NCI-H2107 (cell line): ENCODE data around the gene THAP3.
"Not testable (repeated sequence)": the region's sequence is repeated elsewhere in the genome, so short reads cannot be mapped to it uniquely, and the experiment has no call there.

ENCODE experiments used
- DNase-seq: peaks from one replicate; lab custom pipeline; 2025; lab: John Stamatoyannopoulos, UW

The THAP3 gene

DNA sequence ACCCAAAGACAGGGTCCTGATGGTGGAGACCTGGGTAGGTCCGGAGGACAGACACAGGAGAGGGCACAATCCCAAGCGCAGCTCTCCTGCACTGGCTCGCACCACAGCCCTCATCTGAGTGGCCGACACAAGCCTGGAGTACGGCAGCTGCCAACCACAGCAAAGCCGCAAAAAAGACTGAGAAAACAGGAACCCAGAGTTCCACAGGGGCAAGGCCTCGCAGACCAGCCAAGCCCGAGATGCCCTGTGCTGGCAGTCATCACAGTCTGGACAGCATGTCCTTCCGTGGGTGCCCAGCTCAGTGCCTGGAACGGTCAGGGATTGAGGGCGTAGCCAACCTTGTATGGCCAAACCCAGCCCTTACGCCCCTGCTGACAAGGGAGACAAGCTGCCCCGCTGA is 33.4 kb upstream of the THAP3 start:
- no peak for DNase-seq

- no peak for DNase-seq
These were observed 33.0 kb upstream of the THAP3 start for GRCh38 chr1:6591644-6592043.

DNA sequence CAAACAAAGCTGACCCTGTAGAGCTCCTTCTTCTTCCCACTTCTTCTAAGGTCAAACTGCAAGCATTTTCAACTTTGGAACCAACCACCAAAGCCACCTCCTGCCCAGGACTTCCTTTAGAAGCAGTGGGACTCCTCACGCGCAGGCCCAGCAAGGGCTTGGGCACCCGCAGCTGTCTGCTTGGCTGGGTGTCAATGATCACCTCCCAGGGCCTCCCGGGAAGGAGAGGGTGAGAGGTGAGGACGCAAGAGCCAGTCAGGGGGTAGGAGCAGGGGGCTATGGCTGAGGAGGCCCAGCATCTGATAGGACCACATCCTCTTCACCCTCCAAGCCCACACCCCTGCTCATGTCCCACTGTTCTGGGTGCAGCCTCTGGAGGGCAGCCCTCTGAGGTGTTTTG is 32.2 kb upstream of the THAP3 start:
- no peak for DNase-seq

- DNase-seq, result no peak
These were observed 31.6 kb upstream of the THAP3 start for GRCh38 chr1:6592865-6593593.

- no peak for DNase-seq
These were observed 30.9 kb upstream of the THAP3 start for GRCh38 chr1:6593810-6594209.

DNA sequence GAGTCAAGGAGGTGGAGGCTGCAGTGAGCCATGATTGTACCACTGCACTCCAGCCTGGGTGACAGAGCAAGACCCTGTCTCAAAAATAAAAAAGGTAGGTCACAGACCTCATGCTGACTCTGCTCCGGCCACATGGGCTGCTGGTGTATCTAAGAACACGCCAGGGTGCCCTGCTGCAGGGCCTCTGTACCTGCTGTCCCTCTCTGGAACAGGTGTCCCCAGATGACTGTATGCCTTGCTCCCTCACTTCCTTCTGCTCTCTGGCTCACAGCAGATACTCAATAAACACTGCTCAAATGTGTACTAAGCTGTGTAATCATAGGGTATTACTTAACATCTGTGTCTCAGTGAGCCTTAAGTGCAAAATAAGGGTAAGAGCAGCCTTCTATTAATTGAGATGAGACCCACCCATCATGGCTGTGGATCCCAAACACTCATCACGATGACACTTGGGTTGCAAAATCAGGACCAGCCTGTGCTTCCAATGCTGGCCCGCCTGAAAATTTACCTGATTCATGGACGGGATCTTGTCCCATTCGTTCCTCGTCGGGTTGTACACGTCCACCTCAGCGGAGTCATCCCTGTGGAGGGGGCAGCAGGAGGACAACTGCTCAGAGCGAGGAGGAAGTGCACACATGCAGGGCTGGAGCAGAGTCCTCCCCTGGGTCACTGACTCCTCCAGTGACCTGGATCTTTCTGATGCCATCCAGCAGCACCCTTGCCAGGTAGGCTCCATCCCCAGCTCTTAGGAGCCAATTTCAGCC is 29.5 kb upstream of the THAP3 start:
- no peak for DNase-seq

DNA sequence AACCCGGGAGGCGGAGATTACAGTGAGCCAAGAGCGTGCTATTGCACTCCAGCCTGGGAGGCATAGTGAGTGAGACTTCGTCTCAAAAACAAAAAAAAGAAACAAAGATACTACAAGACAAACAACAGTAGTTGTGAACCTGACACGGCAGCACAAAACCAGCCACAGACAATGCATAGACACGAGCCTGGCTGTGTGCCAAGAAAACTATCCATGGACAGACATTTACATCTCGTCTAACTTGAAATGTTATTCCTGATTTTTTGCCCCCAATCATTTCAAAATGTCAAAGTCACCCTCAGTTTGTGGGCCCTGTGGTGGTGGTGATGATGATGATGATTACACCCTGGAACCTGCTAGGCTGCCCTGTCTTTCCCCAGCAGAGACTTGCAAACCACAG is 28.3 kb upstream of the THAP3 start:
- DNase-seq, result no peak

DNA sequence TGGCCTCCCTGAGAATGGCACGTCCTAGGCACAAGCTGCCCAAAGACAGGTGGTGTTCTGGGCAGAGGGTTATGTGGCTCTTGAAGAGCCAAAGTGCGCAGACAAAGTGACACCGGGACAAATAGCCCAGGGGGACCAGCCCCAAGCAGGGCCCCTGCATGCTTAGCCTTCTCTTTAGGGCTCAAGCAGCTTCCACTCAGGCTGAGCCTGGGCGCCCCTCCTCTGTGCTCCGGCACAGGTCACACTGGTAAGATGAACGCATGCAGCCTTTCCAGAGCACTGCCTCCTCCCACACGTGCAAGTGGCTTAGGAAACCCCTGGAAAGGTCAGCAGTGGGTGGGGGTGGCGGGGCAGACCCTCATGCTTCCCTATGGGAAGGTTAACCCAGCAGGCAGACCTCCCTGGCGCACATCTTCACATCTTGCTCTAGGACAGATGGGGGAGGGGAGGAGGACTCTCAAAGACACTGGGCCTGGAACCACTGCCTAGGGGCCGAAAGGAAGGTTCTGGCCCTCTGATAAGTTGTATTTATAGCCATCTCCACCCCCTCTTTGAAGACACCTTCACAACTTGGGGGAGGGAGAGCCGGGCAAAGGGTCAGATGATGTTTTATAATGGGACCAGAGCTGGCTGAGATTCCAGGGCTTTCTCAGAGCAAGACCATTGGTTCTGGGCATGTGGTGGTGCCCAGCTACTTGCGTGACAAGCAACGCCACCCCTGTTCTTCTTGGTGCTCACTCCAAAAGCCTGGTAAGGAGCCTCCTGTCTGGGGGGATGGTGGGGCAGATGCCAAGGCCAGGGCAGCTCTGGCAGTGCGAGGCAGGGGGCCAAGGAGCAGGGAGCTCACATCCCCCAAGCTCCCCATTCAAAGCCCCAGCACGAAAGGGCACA is 27.5 kb upstream of the THAP3 start:
- DNase-seq, result no peak

DNA sequence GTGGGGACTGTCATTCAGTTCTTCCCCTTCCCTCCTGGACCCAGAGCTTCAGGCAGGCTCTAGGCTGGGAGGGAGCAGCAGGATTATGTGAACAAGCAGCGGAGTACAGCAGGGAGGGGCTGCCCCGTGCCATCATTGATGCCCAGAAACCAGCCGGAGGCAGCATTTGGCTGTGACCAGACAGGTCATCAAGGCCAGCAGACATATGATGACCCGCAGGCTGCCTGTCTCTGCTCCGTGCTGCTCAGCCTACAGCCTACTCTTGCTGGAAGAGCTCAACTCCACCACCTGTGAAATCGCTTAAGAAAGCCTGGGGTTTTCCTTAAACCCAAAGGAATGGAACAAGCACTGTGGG is 26.9 kb upstream of the THAP3 start:
- DNase-seq, result no peak

DNA sequence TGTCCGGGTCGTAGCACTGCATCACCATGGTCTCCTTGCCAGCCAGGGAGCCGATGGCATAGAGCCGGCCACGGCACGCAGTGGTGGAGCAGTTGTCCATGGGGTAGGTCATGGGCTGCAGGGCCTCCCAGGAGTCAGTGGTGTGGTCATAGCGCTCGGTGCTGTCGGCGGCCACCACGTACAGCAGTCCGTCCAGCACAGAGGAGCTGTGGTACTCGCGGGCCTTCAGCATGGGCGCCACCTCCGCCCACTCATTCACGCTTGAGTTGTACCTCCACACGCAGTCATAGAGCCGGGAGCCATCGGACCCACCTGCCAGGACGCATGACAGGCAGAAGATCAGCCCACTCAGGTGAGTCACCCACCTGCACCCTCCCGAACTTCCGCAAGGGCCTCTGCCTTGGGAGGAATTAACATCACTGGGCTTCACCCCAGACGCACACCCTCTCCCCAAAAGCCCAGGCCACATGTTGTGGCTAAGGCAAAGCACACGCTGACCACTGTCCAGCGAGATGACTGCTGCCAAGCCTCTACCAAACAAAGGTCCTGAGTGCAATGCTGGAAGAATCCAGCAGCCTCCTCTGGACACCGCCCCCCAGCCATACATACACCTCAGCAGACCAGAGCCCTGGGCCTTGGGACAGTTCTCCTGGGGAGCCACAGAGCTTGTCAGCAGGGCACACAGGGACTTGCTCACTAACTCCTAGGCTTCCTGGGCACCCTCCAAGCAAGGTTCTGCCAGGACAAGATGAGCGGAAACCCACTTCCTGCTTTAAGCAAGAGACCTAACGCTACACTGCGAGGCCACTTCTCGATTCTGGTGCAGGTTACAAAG is 25.3 kb upstream of the THAP3 start:
- no peak for DNase-seq

DNA sequence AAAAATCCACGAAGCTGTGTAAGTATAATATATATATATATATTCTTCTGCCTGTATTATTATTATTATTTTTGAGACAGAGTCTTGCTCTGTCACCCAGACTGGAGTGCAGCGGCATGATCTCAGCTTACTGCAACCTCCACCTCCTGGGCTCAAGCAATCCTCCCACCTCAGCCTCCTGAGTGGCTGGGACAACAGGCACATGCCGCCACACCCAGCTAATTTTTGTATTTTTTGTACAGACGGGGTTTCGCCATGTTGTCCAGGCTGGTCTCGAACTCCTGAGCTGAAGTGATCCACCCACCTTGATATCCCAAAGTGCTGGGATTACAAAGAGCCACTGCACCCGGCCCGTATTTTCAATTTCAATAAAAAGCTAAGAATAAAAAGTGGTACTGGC is 24.7 kb upstream of the THAP3 start:
- DNase-seq, result not testable (repeated sequence)

- no peak for DNase-seq
These were observed 24.1 kb upstream of the THAP3 start for GRCh38 chr1:6600410-6601048.

- DNase-seq, result no peak
These were observed 23.4 kb upstream of the THAP3 start for GRCh38 chr1:6601049-6601922.

DNA sequence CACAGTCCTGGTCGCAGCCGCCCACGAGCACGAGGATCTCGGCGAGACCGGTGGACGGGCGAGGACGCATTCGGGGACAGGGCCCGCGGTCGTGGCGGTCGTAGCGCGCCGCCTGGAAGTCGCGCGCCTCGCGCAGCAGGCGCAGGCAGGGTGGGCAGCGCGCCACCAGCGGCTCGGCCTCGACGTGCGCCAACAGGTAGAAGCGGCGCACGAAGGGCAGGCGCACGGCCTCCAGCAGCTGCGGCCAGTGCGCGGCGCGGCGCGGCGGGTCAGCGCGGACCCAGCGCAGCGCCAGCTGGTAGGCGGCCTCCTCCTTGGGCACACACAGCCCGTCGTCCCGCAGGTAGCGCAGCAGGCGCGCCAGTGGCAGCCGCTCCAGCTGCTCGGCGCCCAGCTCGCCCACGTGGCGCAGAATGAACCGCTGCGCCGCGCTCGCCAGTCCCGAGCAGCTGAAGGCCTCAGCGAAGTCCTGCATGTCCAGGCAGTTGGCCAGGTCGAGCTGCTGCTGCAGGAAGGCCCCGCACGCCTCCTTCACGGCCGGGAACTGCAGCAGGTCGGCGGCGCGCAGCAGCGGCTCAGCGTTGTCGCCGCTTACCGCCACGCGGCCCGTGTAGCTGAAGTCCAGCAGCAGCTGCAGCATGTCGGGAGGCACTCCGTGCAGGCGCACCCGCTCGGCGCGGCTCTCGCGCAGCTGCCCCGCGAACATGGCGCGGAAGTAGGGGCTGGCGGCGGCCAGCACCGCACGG is 22.6 kb upstream of the THAP3 start:
- DNase-seq, result no peak

DNA sequence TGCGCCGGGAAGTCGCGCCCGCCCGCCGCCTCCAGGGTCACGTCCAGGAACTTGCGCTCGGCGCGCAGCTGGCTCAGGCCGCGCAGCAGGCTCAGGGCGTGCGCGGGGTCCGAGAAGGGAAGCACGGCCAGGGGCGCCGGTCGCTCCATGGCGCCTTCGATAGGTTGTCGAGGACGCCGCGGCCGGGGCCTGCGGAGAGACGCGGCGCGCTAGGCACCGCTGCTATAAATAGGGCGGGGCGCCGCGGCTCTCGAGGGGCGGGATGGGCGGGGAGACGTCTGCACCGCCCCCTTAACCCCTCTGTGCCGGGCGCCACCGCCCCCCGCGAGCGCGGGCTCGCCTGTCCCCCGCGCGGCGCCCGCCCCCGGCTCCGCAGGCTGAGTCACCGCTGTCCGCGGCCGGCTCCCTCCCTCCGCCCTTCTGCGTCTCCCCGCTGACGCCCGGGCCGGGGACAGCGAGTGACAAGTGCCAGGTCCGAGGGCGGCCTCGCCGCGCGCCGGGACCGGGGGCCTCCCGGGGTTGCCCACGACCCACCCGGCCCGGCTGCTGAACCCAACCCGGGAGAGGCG is 21.9 kb upstream of the THAP3 start, which contains the start of gene KLHL21:
Gene KLHL21 (minus strand): TSS at position 201 of the 569 bp plus-strand sequence. CDS start 52 bp downstream, at position 149.
- no peak for DNase-seq

DNA sequence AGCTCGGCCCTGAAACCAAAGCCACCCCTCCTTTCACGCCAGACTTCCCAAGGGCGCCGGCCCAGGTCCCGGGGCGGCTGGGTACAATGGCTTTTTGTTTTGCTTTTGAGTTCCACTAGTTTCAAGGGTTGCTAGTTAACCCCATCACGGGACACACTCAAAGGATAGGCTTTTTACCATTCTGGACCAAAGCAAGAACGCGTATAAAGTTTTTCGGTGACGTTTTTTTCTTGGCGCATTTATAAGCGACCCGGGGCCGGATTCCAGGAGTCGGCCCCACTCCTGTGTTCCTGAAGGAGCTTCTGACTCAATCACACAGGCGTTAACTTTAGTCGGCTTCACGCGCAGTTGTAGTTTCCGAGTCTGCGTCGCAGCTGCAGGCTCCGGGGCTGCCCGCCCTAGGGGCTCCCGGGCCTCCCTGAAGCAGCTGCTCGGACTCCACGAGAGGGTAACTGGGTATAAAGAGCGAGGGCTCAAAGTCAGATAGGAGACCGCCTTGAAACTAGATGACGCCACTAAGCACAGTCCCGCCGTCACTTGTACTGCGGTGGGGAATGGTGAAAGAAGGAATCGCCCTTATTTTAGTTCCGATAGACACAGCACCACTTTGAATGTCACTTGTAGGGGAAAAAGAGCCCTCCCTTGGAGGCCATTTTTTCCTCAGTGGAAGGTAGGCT is 21.3 kb upstream of the THAP3 start:
- DNase-seq, result no peak

- no peak for DNase-seq
These were observed 20.6 kb upstream of the THAP3 start for GRCh38 chr1:6603915-6604558.
